ENCODE results near the gene CIB2.

Gene CIB2

DNA sequence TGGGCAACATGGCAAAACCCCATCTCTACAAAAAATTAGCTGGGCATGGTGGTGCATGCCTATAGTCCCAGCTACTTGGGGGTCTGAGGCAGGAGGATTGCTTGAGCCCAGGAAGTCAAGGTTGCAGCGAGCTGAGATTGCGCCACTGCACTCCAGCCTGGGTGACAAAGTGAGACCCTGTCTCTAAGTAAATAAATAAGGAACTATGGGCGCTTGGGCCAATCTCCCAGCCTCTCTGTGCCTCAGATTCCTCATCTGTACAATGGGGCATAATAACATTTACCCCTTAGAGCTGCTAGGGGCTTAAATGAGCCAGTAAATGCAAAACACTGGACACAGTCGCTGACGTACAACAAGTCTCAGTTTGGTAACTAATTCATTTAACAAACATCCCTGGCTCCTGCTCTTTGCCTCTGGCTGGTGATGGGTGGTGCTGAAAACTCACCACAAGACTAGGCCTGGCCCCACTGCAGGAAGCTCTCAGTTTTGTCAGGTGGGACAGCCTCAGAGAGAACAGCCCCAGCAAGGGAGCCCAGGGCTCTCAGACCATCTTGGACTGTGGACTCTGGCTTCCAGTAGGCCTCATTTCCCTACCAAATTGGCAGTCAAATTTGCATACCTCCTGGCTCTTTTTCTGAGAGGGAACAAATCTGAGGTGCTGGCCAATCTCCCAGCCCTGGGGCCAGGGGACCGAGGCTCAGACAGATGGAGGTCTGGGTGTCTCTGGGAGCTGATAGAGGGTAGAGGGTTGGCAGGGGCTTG, 47.4 kb downstream of the CIB2 start:
- Histone ChIP-seq H3K9me3 (ENCODE audit: control insufficient read depth, insufficient read depth, low read depth, low read length) (no peaks in the 10 kb centered on the region), H3K4me1 (ENCODE audit: control insufficient read depth, insufficient read depth, low read length) (no peaks in the 10 kb centered on the region), H3K4me3 (ENCODE audit: low read depth, low read length) (no peak overlapping the region), H3K36me3 (ENCODE audit: control insufficient read depth in 2 of 2, insufficient read depth in 1 of 2, low read length in 2 of 2) (no peaks in the 10 kb centered on the region), H3K27ac (ENCODE audit: extremely low read depth, low read depth, low read length) (no peak overlapping the region)
- ChIA-PET CTCF (interaction anchor here (1.4 to 1.8 kb wide), 2 partner anchors 25 to 117 kb away, joined by 3 to 5 read pairs; no protein-coding TSS in a partner anchor), POLR2A (no interaction called here)
- TF ChIP-seq SCRT2 (tag by site-specific recombination; IDR thresholded peaks at IDR 0.05) (peak; percentile 25; the same call in 1 of the 2 replicates), ZNF521 (tag by site-specific recombination; IDR thresholded peaks at IDR 0.05) (no peak), KLF17 (tag by site-specific recombination; IDR thresholded peaks at IDR 0.05) (no peak), ZFHX2 (tag by site-specific recombination; conservative IDR thresholded peaks at IDR 0.05) (no peak), INSM2 (tag by site-specific recombination; IDR thresholded peaks at IDR 0.05) (no peak), ZNF398 (tag by site-specific recombination; IDR thresholded peaks at IDR 0.05) (no peak), ZNF701 (tag by site-specific recombination; IDR thresholded peaks at IDR 0.05) (no peak)

DNA sequence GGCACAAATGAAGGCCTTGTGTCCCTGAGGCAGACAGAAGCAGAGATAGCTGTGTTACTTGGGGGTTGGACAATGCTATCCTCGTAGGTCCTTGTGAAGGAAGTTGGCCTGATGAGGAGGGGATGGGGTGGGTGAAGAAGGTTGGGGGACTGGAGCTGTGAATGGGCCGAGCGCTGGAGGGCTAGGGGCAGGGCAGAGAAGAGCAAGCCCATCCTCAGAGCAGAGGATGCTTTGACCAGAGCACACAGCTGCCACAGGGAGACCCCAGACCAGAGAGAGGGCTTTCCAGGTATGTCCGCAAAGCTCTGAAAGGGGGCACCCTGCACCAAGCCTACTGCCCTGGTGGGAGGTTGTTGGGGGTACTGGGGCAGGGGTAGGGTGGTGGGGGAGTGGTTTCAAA, 48.1 kb downstream of the CIB2 start:
- H3K9me3 ChIP-seq (ENCODE audit: control insufficient read depth, insufficient read depth, low read depth, low read length): no peaks in the 10 kb centered on the region
- no peak overlapping the region for H3K27ac ChIP-seq (ENCODE audit: extremely low read depth, low read depth, low read length)
- CTCF ChIA-PET: interaction anchor here (0.7 to 1.8 kb wide), 5 partner anchors 25 to 428 kb away, joined by 3 to 5 read pairs (median 3); no protein-coding TSS in a partner anchor
- H3K36me3 ChIP-seq (ENCODE audit: control insufficient read depth in 2 of 2, insufficient read depth in 1 of 2, low read length in 2 of 2): no peaks in the 10 kb centered on the region
- TF ChIP-seq HOXD13 (CRISPR knock-in tag; IDR thresholded peaks at IDR 0.05; ENCODE audit: borderline replicate concordance) (no peak), AEBP2 (tag by site-specific recombination; IDR thresholded peaks at IDR 0.05; ENCODE audit: borderline replicate concordance) (no peak), ZNF37A (tag by site-specific recombination; IDR thresholded peaks at IDR 0.05) (no peak), ZNF677 (tag by site-specific recombination; IDR thresholded peaks at IDR 0.05) (no peak)
- TF ChIP-seq, protein P1, sequence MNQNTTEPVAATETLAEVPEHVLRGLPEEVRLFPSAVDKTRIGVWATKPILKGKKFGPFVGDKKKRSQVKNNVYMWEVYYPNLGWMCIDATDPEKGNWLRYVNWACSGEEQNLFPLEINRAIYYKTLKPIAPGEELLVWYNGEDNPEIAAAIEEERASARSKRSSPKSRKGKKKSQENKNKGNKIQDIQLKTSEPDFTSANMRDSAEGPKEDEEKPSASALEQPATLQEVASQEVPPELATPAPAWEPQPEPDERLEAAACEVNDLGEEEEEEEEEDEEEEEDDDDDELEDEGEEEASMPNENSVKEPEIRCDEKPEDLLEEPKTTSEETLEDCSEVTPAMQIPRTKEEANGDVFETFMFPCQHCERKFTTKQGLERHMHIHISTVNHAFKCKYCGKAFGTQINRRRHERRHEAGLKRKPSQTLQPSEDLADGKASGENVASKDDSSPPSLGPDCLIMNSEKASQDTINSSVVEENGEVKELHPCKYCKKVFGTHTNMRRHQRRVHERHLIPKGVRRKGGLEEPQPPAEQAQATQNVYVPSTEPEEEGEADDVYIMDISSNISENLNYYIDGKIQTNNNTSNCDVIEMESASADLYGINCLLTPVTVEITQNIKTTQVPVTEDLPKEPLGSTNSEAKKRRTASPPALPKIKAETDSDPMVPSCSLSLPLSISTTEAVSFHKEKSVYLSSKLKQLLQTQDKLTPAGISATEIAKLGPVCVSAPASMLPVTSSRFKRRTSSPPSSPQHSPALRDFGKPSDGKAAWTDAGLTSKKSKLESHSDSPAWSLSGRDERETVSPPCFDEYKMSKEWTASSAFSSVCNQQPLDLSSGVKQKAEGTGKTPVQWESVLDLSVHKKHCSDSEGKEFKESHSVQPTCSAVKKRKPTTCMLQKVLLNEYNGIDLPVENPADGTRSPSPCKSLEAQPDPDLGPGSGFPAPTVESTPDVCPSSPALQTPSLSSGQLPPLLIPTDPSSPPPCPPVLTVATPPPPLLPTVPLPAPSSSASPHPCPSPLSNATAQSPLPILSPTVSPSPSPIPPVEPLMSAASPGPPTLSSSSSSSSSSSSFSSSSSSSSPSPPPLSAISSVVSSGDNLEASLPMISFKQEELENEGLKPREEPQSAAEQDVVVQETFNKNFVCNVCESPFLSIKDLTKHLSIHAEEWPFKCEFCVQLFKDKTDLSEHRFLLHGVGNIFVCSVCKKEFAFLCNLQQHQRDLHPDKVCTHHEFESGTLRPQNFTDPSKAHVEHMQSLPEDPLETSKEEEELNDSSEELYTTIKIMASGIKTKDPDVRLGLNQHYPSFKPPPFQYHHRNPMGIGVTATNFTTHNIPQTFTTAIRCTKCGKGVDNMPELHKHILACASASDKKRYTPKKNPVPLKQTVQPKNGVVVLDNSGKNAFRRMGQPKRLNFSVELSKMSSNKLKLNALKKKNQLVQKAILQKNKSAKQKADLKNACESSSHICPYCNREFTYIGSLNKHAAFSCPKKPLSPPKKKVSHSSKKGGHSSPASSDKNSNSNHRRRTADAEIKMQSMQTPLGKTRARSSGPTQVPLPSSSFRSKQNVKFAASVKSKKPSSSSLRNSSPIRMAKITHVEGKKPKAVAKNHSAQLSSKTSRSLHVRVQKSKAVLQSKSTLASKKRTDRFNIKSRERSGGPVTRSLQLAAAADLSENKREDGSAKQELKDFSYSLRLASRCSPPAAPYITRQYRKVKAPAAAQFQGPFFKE (tag by site-specific recombination; IDR thresholded peaks at IDR 0.05; ENCODE audit: borderline replicate concordance): no peak
- H3K4me3 ChIP-seq (ENCODE audit: low read depth, low read length): no peak overlapping the region
- no peaks in the 10 kb centered on the region for H3K4me1 ChIP-seq (ENCODE audit: control insufficient read depth, insufficient read depth, low read length)
- POLR2A ChIA-PET: no interaction called here
